GM23338 (cell line): ENCODE data around the gene SPDYE3. TPM values are rescaled to one million over a fixed set of nuclear protein-coding genes. Genes with fewer than 3 reads are reported as not detected.
A peak's percentile ranks its signal among the peaks of the same experiment; 100 is the strongest.
"Not testable (repeated sequence)": the region's sequence is repeated elsewhere in the genome, so short reads cannot be mapped to it uniquely, and the experiment has no call there.

Experiments used
- ATAC-seq: fragments of 200-7000 bp; cut with Tn5 transposase; 3 replicates; pipeline ENCODE4 v1.9.1; 2020
- DNase-seq: peaks from one replicate; pipeline ENCODE4 v3.0.0-alpha.2; 2015; ENCODE audit warnings: low spot score
- H2AFZ ChIP-seq: fragments of 200-600 bp; sonication (generic); 2 replicates; pipeline ENCODE4 v1.8.0; 2016; ENCODE audit warnings: antibody characterized with exemption, mild to moderate bottlenecking, moderate library complexity
- H3F3A ChIP-seq: fragments of 200-600 bp; sonication (generic); replicated peaks from 2 replicates; pipeline ENCODE4 v1.8.0; 2017; ENCODE audit warnings: antibody characterized with exemption, mixed run types, low read depth
- H3K27ac ChIP-seq: fragments of 200-600 bp; sonication (generic); 2 replicates; pipeline ENCODE4 v1.6.1; 2016; ENCODE audit warnings: low read depth
- H3K27me3 ChIP-seq: fragments of 200-600 bp; sonication (generic); 2 replicates; pipeline ENCODE4 v1.8.0; 2016; ENCODE audit warnings: mild to moderate bottlenecking, mixed run types, moderate library complexity; ENCODE audit not compliant: insufficient read depth
- H3K36me3 ChIP-seq: fragments of 200-600 bp; sonication (generic); 2 replicates; pipeline ENCODE4 v1.8.0; 2016; ENCODE audit warnings: mild to moderate bottlenecking; ENCODE audit not compliant: insufficient read depth
- H3K4me1 ChIP-seq: fragments of 200-600 bp; sonication (generic); 2 replicates; pipeline ENCODE4 v1.8.0; 2016; ENCODE audit warnings: mild to moderate bottlenecking, moderate library complexity; ENCODE audit not compliant: insufficient read depth
- H3K4me2 ChIP-seq: fragments of 200-600 bp; sonication (generic); 2 replicates; pipeline ENCODE4 v1.7.1; 2017; ENCODE audit warnings: mixed run types
- H3K4me3 ChIP-seq: fragments of 200-600 bp; sonication (generic); 2 replicates; pipeline ENCODE4 v1.6.1; 2016; ENCODE audit warnings: mixed run types
- H3K79me2 ChIP-seq: fragments of 200-600 bp; sonication (generic); replicated peaks from 2 replicates; pipeline ENCODE4 v1.8.0; 2017; ENCODE audit warnings: mild to moderate bottlenecking; ENCODE audit not compliant: insufficient read depth
- H3K9me2 ChIP-seq: fragments of 200-600 bp; sonication (generic); 2 replicates; pipeline ENCODE4 v1.8.0; 2017; ENCODE audit not compliant: insufficient read depth
- H4K20me1 ChIP-seq: fragments of 200-600 bp; sonication (generic); replicated peaks from 2 replicates; pipeline ENCODE4 v1.8.0; 2017; ENCODE audit warnings: mild to moderate bottlenecking; ENCODE audit not compliant: insufficient read depth
- H3K27ac Mint-ChIP-seq: 2 replicates; pipeline ENCODE4 v1.8.0; 2020; ENCODE audit warnings: inconsistent platforms, mild to moderate bottlenecking, moderate library complexity, mixed read lengths
- H3K27me3 Mint-ChIP-seq: 3 replicates; pipeline ENCODE4 v1.8.0; 2022; ENCODE audit warnings: low read depth, mild to moderate bottlenecking, moderate library complexity, mixed read lengths, inconsistent platforms; ENCODE audit not compliant: insufficient read depth, poor library complexity
- H3K36me3 Mint-ChIP-seq: 3 replicates; pipeline ENCODE4 v1.8.0; 2021; ENCODE audit warnings: low read depth, mild to moderate bottlenecking, inconsistent platforms, moderate library complexity, mixed read lengths
- H3K4me1 Mint-ChIP-seq: 3 replicates; pipeline ENCODE4 v1.8.0; 2020; ENCODE audit warnings: mild to moderate bottlenecking, inconsistent platforms, mixed read lengths
- H3K4me3 Mint-ChIP-seq: 3 replicates; pipeline ENCODE4 v1.8.0; 2021; ENCODE audit warnings: moderate library complexity, mild to moderate bottlenecking, inconsistent platforms, mixed read lengths
- H3K9me3 Mint-ChIP-seq: 3 replicates; pipeline ENCODE4 v1.8.0; 2020; ENCODE audit warnings: moderate library complexity, mild to moderate bottlenecking, inconsistent platforms, mixed read lengths
- CTCF ChIP-seq, 2 experiments: fragments of 200-600 bp in 1 of 2; sonication (generic) in 1 of 2; conservative IDR thresholded peaks; 2 replicates each; pipeline versions ENCODE4 v1.5.1 to v1.6.1; 2016 to 2017; ENCODE audit warnings: antibody characterized with exemption in 2 of 2, low read depth in 2 of 2, mild to moderate bottlenecking in 2 of 2, moderate library complexity in 1 of 2
- EZH2 ChIP-seq: fragments of 200-600 bp; sonication (generic); IDR thresholded peaks from one replicate; pipeline ENCODE4 v1.8.0; 2017; ENCODE audit warnings: antibody characterized with exemption, mild to moderate bottlenecking, low read depth; ENCODE audit not compliant: unreplicated experiment
- EZH2phosphoT487 ChIP-seq: fragments of 200-600 bp; sonication (generic); IDR thresholded peaks from one replicate; pipeline ENCODE4 v1.8.1; 2018; ENCODE audit warnings: antibody characterized with exemption; ENCODE audit not compliant: unreplicated experiment
- POLR2AphosphoS5 ChIP-seq: IDR thresholded peaks from 2 replicates; pipeline ENCODE4 v1.6.1; 2016; ENCODE audit warnings: antibody characterized with exemption, low read depth
- REST ChIP-seq: IDR thresholded peaks from one replicate; pipeline ENCODE4 v1.6.1; 2018; ENCODE audit warnings: antibody characterized with exemption; ENCODE audit not compliant: unreplicated experiment
- ZNF114 ChIP-seq: fragments of 250-450 bp; sonication (Bioruptor Pico); IDR thresholded peaks from 2 replicates; pipeline ENCODE4 v1.5.0; 2020; ENCODE audit warnings: mild to moderate bottlenecking, moderate library complexity
- ZNF462 ChIP-seq: fragments of 250-450 bp; sonication (Bioruptor Pico); IDR thresholded peaks from 2 replicates; pipeline ENCODE4 v1.5.0; 2020; ENCODE audit warnings: mild to moderate bottlenecking, moderate library complexity
- polyA plus RNA-seq: library from polyadenylated mRNA; unstranded; fragments of >200 nt; fragmentation: Nextera tagmentation; extraction: Ambion mirVana; gene quantifications from 2 replicates; pipeline ENCODE4 v1.2.1, GENCODE V29; 2016
- total RNA-seq: library from RNA; depleted of rRNA; stranded (reverse); fragments of >200 nt; shearing (Covaris generic); gene quantifications from 2 replicates; pipeline ENCODE4 v1.2.3, GENCODE V29; 2014

The SPDYE3 gene
- total and polyA plus RNA-seq, 2 experiments from 2014 or later, result 3.6 TPM; not detected in 1

- no peak for TF ChIP-seq CTCF (conservative IDR thresholded peaks at IDR 0.05; ENCODE audit: low read depth in 2 of 2)
- TF ChIP-seq ZNF114 (CRISPR knock-in tag), result no peak
These were observed 57.0 kb downstream of the SPDYE3 start (continued) for GRCh38 chr7:100364480-100364879.

GRCh38 chr7:100365998-100366367, 58.5 kb downstream of the SPDYE3 start:
- H3K27ac ChIP-seq, DNase-seq, ATAC-seq, H3K4me2 ChIP-seq, H3K4me3 ChIP-seq, H3K4me3 Mint-ChIP-seq, H3F3A ChIP-seq, H3K79me2 ChIP-seq, H3K27me3 Mint-ChIP-seq, H3K9me2 ChIP-seq, H2AFZ ChIP-seq, H3K27ac Mint-ChIP-seq, H4K20me1 ChIP-seq, H3K9me3 Mint-ChIP-seq, H3K27me3 ChIP-seq: not testable (repeated sequence)
- H3K36me3 ChIP-seq, result peaks cover 17% of the 10 kb centered on the region
- peaks cover 13% of the 10 kb centered on the region for H3K4me1 ChIP-seq
- H3K36me3 Mint-ChIP-seq, result peaks cover 46% of the 10 kb centered on the region
- peaks cover 25% of the 10 kb centered on the region for H3K4me1 Mint-ChIP-seq

GRCh38 chr7:100366411-100367250, 59.1 kb downstream of the SPDYE3 start:
- no peak overlapping the region for H2AFZ ChIP-seq
- no peak overlapping the region; the same call in 1 of the 2 replicates for H3K27ac ChIP-seq
- Mint-ChIP-seq H3K36me3 (peaks cover 40% of the 10 kb centered on the region), H3K27ac (peak overlapping the region; percentile 39; the same call in 1 of the 2 replicates), H3K9me3 (no peaks in the 10 kb centered on the region), H3K27me3 (peaks cover 8% of the 10 kb centered on the region), H3K4me1 (peaks cover 31% of the 10 kb centered on the region), H3K4me3 (no peak overlapping the region)
- no peaks in the 10 kb centered on the region for H3K27me3 ChIP-seq
- DNase-seq (no peak), ATAC-seq (no peak)
- peak; percentile 14; the same call in 1 of the 2 replicates for TF ChIP-seq POLR2AphosphoS5
- TF ChIP-seq REST, result no peak
- no peak for TF ChIP-seq ZNF462 (CRISPR knock-in tag)
- TF ChIP-seq ZNF114 (CRISPR knock-in tag), result no peak
- no peak for TF ChIP-seq EZH2phosphoT487
- TF ChIP-seq EZH2, result no peak
- H3K4me1 ChIP-seq, result peaks cover 13% of the 10 kb centered on the region
- H3F3A ChIP-seq, result 0 out of 2 replicates have a peak, but pooled peaks cover 7% of the 10 kb centered on the region
- H3K79me2 ChIP-seq, result no peaks in the 10 kb centered on the region
- H4K20me1 ChIP-seq, result no peaks in the 10 kb centered on the region; the same call in none of the 2 replicates
- H3K9me2 ChIP-seq, result no peaks in the 10 kb centered on the region
- H3K4me2 ChIP-seq, result no peak overlapping the region
- no peak overlapping the region for H3K4me3 ChIP-seq
- peaks cover 12% of the 10 kb centered on the region for H3K36me3 ChIP-seq
